SHP77 treated with DMSO at 0.1 percent for 48 hours (cell line): Measurements from ENCODE around the gene SYNDIG1.
"Not testable (repeated sequence)": the region's sequence is repeated elsewhere in the genome, so short reads cannot be mapped to it uniquely, and the experiment has no call there.

Source experiments
- DNase-seq: peaks from one replicate; lab custom pipeline; 2025; lab: John Stamatoyannopoulos, UW

The SYNDIG1 gene

GRCh38 chr20:24493661-24494459 lies 24.4 kb downstream of the SYNDIG1 start:
- no peak for DNase-seq

GRCh38 chr20:24494460-24494920 lies 25.1 kb downstream of the SYNDIG1 start:
- DNase-seq: no peak

GRCh38 chr20:24495266-24495665 lies 25.8 kb downstream of the SYNDIG1 start:
- DNase-seq: no peak

- peak; percentile 41 for DNase-seq
Measured at GRCh38 chr20:24497851-24498250, 28.4 kb downstream of the SYNDIG1 start.

- DNase-seq: no peak
Measured at GRCh38 chr20:24498641-24499040, 29.2 kb downstream of the SYNDIG1 start.

- DNase-seq: no peak
Measured at GRCh38 chr20:24499472-24499871, 30.0 kb downstream of the SYNDIG1 start.

- no peak for DNase-seq
Measured at GRCh38 chr20:24501764-24502556, 32.5 kb downstream of the SYNDIG1 start.

- DNase-seq: no peak
Measured at GRCh38 chr20:24502661-24503060, 33.2 kb downstream of the SYNDIG1 start.

- no peak for DNase-seq
Measured at GRCh38 chr20:24503352-24503931, 34.0 kb downstream of the SYNDIG1 start.

- DNase-seq: no peak
Measured at GRCh38 chr20:24504331-24505285, 35.2 kb downstream of the SYNDIG1 start.

- DNase-seq: no peak
Measured at GRCh38 chr20:24506146-24506545, 36.7 kb downstream of the SYNDIG1 start.

- DNase-seq: no peak
Measured at GRCh38 chr20:24506696-24507095, 37.3 kb downstream of the SYNDIG1 start.

GRCh38 chr20:24507182-24507853 lies 37.9 kb downstream of the SYNDIG1 start:
- no peak for DNase-seq

- DNase-seq: not testable (repeated sequence)
Measured at GRCh38 chr20:24512441-24512840, 43.0 kb downstream of the SYNDIG1 start.

- DNase-seq: no peak
Measured at GRCh38 chr20:24518515-24518914, 49.1 kb downstream of the SYNDIG1 start.

- DNase-seq: no peak
Measured at GRCh38 chr20:24519476-24519875, 50.0 kb downstream of the SYNDIG1 start.

GRCh38 chr20:24521032-24521431 lies 51.6 kb downstream of the SYNDIG1 start:
- DNase-seq: no peak

GRCh38 chr20:24522452-24523330 lies 53.3 kb downstream of the SYNDIG1 start:
- DNase-seq: no peak

GRCh38 chr20:24523661-24524060 lies 54.2 kb downstream of the SYNDIG1 start:
- no peak for DNase-seq
